PC-9 (cell line): ENCODE data around the gene CEP170. TPM values are rescaled to one million over a fixed set of nuclear protein-coding genes. Genes with fewer than 3 reads are reported as not detected.

Experiments
- BruUV-seq: library from RNA; stranded (reverse); fragments of 400-500 nt; replicated peaks from 2 replicates; lab custom pipeline; 2021; lab: Mats Ljungman, UMichigan
- CTCF ChIA-PET: fragments of 300-600 bp; sonication (Branson Sonifier 250); formaldehyde crosslinking; loops from one replicate; lab custom pipeline; 2022; ENCODE audit warnings: antibody characterized with exemption; lab: Charles Lee
- POLR2A ChIA-PET: fragments of 300-600 bp; sonication (Branson Sonifier 250); formaldehyde crosslinking; loops from one replicate; lab custom pipeline; 2022; ENCODE audit warnings: antibody characterized with exemption; ENCODE audit not compliant: unreplicated experiment; lab: Charles Lee
- DNase-seq, 2 experiments: peaks; one replicate each; pipeline versions ENCODE4 v3.0.0 to v3.0.0-alpha.2; 2015 to 2022; ENCODE audit warnings: mixed read lengths in 1 of 2
- H2AFZ ChIP-seq: fragments of 200-600 bp; sonication (generic); 2 replicates; pipeline ENCODE4 v1.8.1; 2017; ENCODE audit warnings: antibody characterized with exemption
- H3F3A ChIP-seq: fragments of 200-600 bp; sonication (generic); 2 replicates; pipeline ENCODE4 v1.8.1; 2017; ENCODE audit warnings: antibody characterized with exemption, mild to moderate bottlenecking, low read depth; ENCODE audit not compliant: insufficient read depth
- H3K27ac ChIP-seq: fragments of 200-600 bp; sonication (generic); 2 replicates; pipeline ENCODE4 v1.6.1; 2016; ENCODE audit warnings: mixed run types
- H3K27me3 ChIP-seq: fragments of 200-600 bp; sonication (generic); 2 replicates; pipeline ENCODE4 v1.6.1; 2016; ENCODE audit warnings: low read depth, mixed run types; ENCODE audit not compliant: insufficient read depth
- H3K36me3 ChIP-seq: fragments of 200-600 bp; sonication (generic); 2 replicates; pipeline ENCODE4 v1.6.1; 2016; ENCODE audit warnings: low read depth, mixed run types
- H3K4me1 ChIP-seq: fragments of 200-600 bp; sonication (generic); replicated peaks from 2 replicates; pipeline ENCODE4 v1.6.1; 2016; ENCODE audit warnings: mixed run types; ENCODE audit not compliant: insufficient read depth
- H3K4me2 ChIP-seq: fragments of 200-600 bp; sonication (generic); 2 replicates; pipeline ENCODE4 v1.6.1; 2017; ENCODE audit warnings: mixed run types
- H3K4me3 ChIP-seq: fragments of 200-600 bp; sonication (generic); 2 replicates; pipeline ENCODE4 v1.6.1; 2016; ENCODE audit warnings: mixed run types
- H3K79me2 ChIP-seq: fragments of 200-600 bp; sonication (generic); 2 replicates; pipeline ENCODE4 v1.6.1; 2017; ENCODE audit warnings: low read depth, mixed run types
- H3K9me2 ChIP-seq: fragments of 200-600 bp; sonication (generic); 2 replicates; pipeline ENCODE4 v1.8.1; 2017; ENCODE audit warnings: mild to moderate bottlenecking; ENCODE audit not compliant: insufficient read depth
- H3K9me3 ChIP-seq: fragments of 200-600 bp; sonication (generic); 2 replicates; pipeline ENCODE4 v1.8.1; 2016; ENCODE audit warnings: low read depth; ENCODE audit not compliant: insufficient read depth
- H4K20me1 ChIP-seq: fragments of 200-600 bp; sonication (generic); 2 replicates; pipeline ENCODE4 v1.8.1; 2017; ENCODE audit not compliant: insufficient read depth
- CTCF ChIP-seq: fragments of 200-600 bp; sonication (generic); conservative IDR thresholded peaks from 2 replicates; pipeline ENCODE4 v1.6.1; 2017; ENCODE audit warnings: mixed run types, antibody characterized with exemption, mild to moderate bottlenecking, moderate library complexity
- EZH2 ChIP-seq: fragments of 200-600 bp; sonication (generic); IDR thresholded peaks from 2 replicates; pipeline ENCODE4 v1.8.0; 2017; ENCODE audit warnings: antibody characterized with exemption, low read depth
- intact Hi-C: fragments of 100-400 bp; cut with micrococcal nuclease; formaldehyde crosslinking; loops from one replicate; pipeline ENCODE4 v1.10.0; 2022; ENCODE audit not compliant: unreplicated experiment
- total RNA-seq: library from RNA; stranded (reverse); gene quantifications from 2 replicates; pipeline ENCODE4 v1.2.3, GENCODE V29; 2021

CEP170 gene
- total RNA-seq, 1 experiment from 2014 or later = 40.8 TPM

- peak in 1 of 2 experiments; percentile 43 for DNase-seq
- Histone ChIP-seq H2AFZ (no peak overlapping the region), H3K4me1 (no peaks in the 10 kb centered on the region), H3K79me2 (0 out of 2 replicates have a peak, but pooled peaks cover 5% of the 10 kb centered on the region), H3K27ac (no peak overlapping the region), H3K4me3 (no peak overlapping the region), H3K4me2 (no peak overlapping the region), H3F3A (no peaks in the 10 kb centered on the region), H3K9me3 (peaks cover 19% of the 10 kb centered on the region), H3K36me3 (no peaks in the 10 kb centered on the region), H3K27me3 (no peaks in the 10 kb centered on the region), H4K20me1 (no peaks in the 10 kb centered on the region; the same call in 1 of the 2 replicates), H3K9me2 (no peaks in the 10 kb centered on the region)
- ChIA-PET POLR2A (no interaction called here), CTCF (no interaction called here)
- TF ChIP-seq EZH2 (no peak), CTCF (no peak)
- intact Hi-C loops = no loop called here
- no TSS peak for BruUV-seq
These were observed 24.2 kb downstream of the CEP170 start for GRCh38 chr1:243230914-243231313.

GRCh38 chr1:243229526-243229925 is 25.6 kb downstream of the CEP170 start:
- ChIA-PET CTCF (no interaction called here), POLR2A (no interaction called here)
- Histone ChIP-seq H3K79me2 (0 out of 2 replicates have a peak, but pooled peaks cover 5% of the 10 kb centered on the region), H3K9me3 (peaks cover 19% of the 10 kb centered on the region; the same call in 1 of the 2 replicates), H3K4me3 (no peak overlapping the region), H3K4me2 (no peak overlapping the region), H3K36me3 (no peaks in the 10 kb centered on the region), H3F3A (no peaks in the 10 kb centered on the region), H2AFZ (no peak overlapping the region), H3K4me1 (no peaks in the 10 kb centered on the region), H3K27ac (no peak overlapping the region), H3K9me2 (no peaks in the 10 kb centered on the region), H3K27me3 (no peaks in the 10 kb centered on the region), H4K20me1 (no peaks in the 10 kb centered on the region)
- intact Hi-C loops = no loop called here
- no TSS peak for BruUV-seq
- no peak for DNase-seq
- TF ChIP-seq EZH2 (no peak), CTCF (no peak)

GRCh38 chr1:243227622-243228021 is 27.5 kb downstream of the CEP170 start:
- Histone ChIP-seq H3K9me3 (peaks cover 16% of the 10 kb centered on the region; the same call in 1 of the 2 replicates), H3K4me1 (no peaks in the 10 kb centered on the region), H3K27me3 (no peaks in the 10 kb centered on the region), H3K79me2 (no peaks in the 10 kb centered on the region), H3K36me3 (0 out of 2 replicates have a peak, but pooled peaks cover under 1% of the 10 kb centered on the region), H3K4me2 (no peak overlapping the region), H3K27ac (no peak overlapping the region), H3K9me2 (no peaks in the 10 kb centered on the region), H3F3A (no peaks in the 10 kb centered on the region), H2AFZ (no peak overlapping the region), H4K20me1 (no peaks in the 10 kb centered on the region), H3K4me3 (no peak overlapping the region)
- DNase-seq = no peak
- ChIA-PET CTCF (no interaction called here), POLR2A (interaction anchor here (0.6 kb wide), 1 partner anchor 538 kb away, joined by 4 read pairs; no protein-coding TSS in a partner anchor)
- TF ChIP-seq CTCF (no peak), EZH2 (no peak)
- BruUV-seq = no TSS peak
- intact Hi-C loops = no loop called here
